IMR-90 (cell line): ENCODE measurements around the gene CRIM1. TPM values are rescaled to one million over a fixed set of nuclear protein-coding genes. Genes with fewer than 3 reads are reported as not detected.

ENCODE experiments used
- ATAC-seq: fragments of 200-7000 bp; cut with Tn5 transposase; 2 replicates; pipeline ENCODE4 v1.9.1; 2020; ENCODE audit warnings: low read depth, mild to moderate bottlenecking, moderate library complexity
- BruUV-seq: library from RNA; stranded (reverse); fragments of 400-500 nt; replicated peaks from 2 replicates; lab custom pipeline; 2021; lab: Mats Ljungman, UMichigan
- CTCF ChIA-PET: fragments of 300-600 bp; formaldehyde crosslinking; extraction: SDS; loops from one replicate; lab custom pipeline; 2021; ENCODE audit warnings: antibody characterized with exemption; lab: Yijun Ruan, JAX
- POLR2A ChIA-PET: fragments of 300-600 bp; sonication (Branson Sonifier 250); formaldehyde crosslinking; loops from one replicate; lab custom pipeline; 2022; ENCODE audit warnings: antibody characterized with exemption; ENCODE audit not compliant: unreplicated experiment; lab: Charles Lee
- DNase-seq: peaks from one replicate; pipeline ENCODE4 v3.0.0; 2013
- H2AFZ ChIP-seq: replicated peaks from 2 replicates; pipeline ENCODE3; 2013; ENCODE audit warnings: low read length, mild to moderate bottlenecking; ENCODE audit not compliant: poor library complexity
- H2AK5ac ChIP-seq: 2 replicates; pipeline ENCODE4 v1.6.1; 2013; ENCODE audit warnings: low read depth, low read length, inconsistent platforms
- H2AK9ac ChIP-seq: replicated peaks from 2 replicates; pipeline ENCODE3; 2013; ENCODE audit warnings: mild to moderate bottlenecking, low read depth, low read length, moderate library complexity; ENCODE audit not compliant: poor library complexity
- H2BK120ac ChIP-seq: 2 replicates; pipeline ENCODE4 v1.6.1; 2013; ENCODE audit warnings: low read depth, low read length, inconsistent platforms
- H2BK15ac ChIP-seq: 3 replicates; pipeline ENCODE4 v1.6.1; 2013; ENCODE audit warnings: low read depth, low read length, inconsistent platforms
- H2BK20ac ChIP-seq: 2 replicates; pipeline ENCODE4 v1.6.1; 2013; ENCODE audit warnings: low read depth, mild to moderate bottlenecking, inconsistent platforms, low read length, moderate library complexity
- H2BK5ac ChIP-seq: 2 replicates; pipeline ENCODE4 v1.6.1; 2013; ENCODE audit warnings: mild to moderate bottlenecking, low read depth, low read length, inconsistent platforms; ENCODE audit not compliant: poor library complexity, severe bottlenecking
- H3K14ac ChIP-seq: replicated peaks from 2 replicates; pipeline ENCODE4 v1.6.1; 2013; ENCODE audit warnings: low read depth, low read length, inconsistent platforms
- H3K18ac ChIP-seq: 2 replicates; pipeline ENCODE4 v1.6.1; 2013; ENCODE audit warnings: low read depth, low read length, control low read depth
- H3K23ac ChIP-seq: 2 replicates; pipeline ENCODE4 v1.6.1; 2013; ENCODE audit warnings: low read depth, low read length, inconsistent platforms
- H3K27ac ChIP-seq: 2 replicates; pipeline ENCODE4 v1.5.1; 2013; ENCODE audit warnings: mild to moderate bottlenecking, control low read depth, low read length; ENCODE audit not compliant: insufficient read depth
- H3K27me3 ChIP-seq: 2 replicates; pipeline ENCODE4 v1.6.1; 2013; ENCODE audit warnings: low read length; ENCODE audit not compliant: control insufficient read depth, insufficient read depth
- H3K36me3 ChIP-seq: 2 replicates; pipeline ENCODE4 v1.6.1; 2013; ENCODE audit warnings: low read length, mixed read lengths; ENCODE audit not compliant: control insufficient read depth, insufficient read depth
- H3K4ac ChIP-seq: 2 replicates; pipeline ENCODE4 v1.6.1; 2013; ENCODE audit warnings: low read depth, low read length, inconsistent platforms
- H3K4me1 ChIP-seq: 2 replicates; pipeline ENCODE4 v1.6.1; 2013; ENCODE audit warnings: low read length, mixed read lengths; ENCODE audit not compliant: control insufficient read depth, insufficient read depth
- H3K4me2 ChIP-seq: 2 replicates; pipeline ENCODE4 v1.6.1; 2013; ENCODE audit warnings: low read depth, mild to moderate bottlenecking, control low read depth, low read length, moderate library complexity
- H3K4me3 ChIP-seq: 2 replicates; pipeline ENCODE4 v1.5.1; 2013; ENCODE audit warnings: low read depth, mild to moderate bottlenecking, control low read depth, low read length, moderate library complexity; ENCODE audit not compliant: insufficient read depth
- H3K56ac ChIP-seq: 2 replicates; pipeline ENCODE4 v1.6.1; 2013; ENCODE audit warnings: low read length, inconsistent platforms; ENCODE audit not compliant: insufficient read depth; ENCODE audit errors: extremely low read depth
- H3K79me1 ChIP-seq, 2 experiments: 2 replicates each; pipeline ENCODE4 v1.6.1; 2013; ENCODE audit warnings: low read length in 2 of 2, inconsistent platforms in 1 of 2, low read depth in 1 of 2
- H3K9ac ChIP-seq: 2 replicates; pipeline ENCODE4 v1.6.1; 2013; ENCODE audit warnings: low read depth, low read length, control low read depth
- H3K9me1 ChIP-seq: 2 replicates; pipeline ENCODE4 v1.6.1; 2013; ENCODE audit warnings: low read length, inconsistent platforms; ENCODE audit not compliant: insufficient read depth
- H3K9me3 ChIP-seq: 2 replicates; pipeline ENCODE4 v1.6.1; 2013; ENCODE audit warnings: low read length; ENCODE audit not compliant: control insufficient read depth, insufficient read depth
- H4K20me1 ChIP-seq: 2 replicates; pipeline ENCODE4 v1.6.1; 2013; ENCODE audit warnings: low read length, inconsistent platforms; ENCODE audit not compliant: insufficient read depth
- H4K5ac ChIP-seq: 2 replicates; pipeline ENCODE4 v1.6.1; 2013; ENCODE audit warnings: mild to moderate bottlenecking, low read depth, low read length, control low read depth
- H4K8ac ChIP-seq, 2 experiments: 2 replicates each; pipeline ENCODE4 v1.6.1; 2013; ENCODE audit warnings: low read depth in 2 of 2, low read length in 2 of 2, control low read depth in 1 of 2, inconsistent platforms in 1 of 2
- H4K91ac ChIP-seq: 2 replicates; pipeline ENCODE4 v1.6.1; 2013; ENCODE audit warnings: low read depth, low read length, inconsistent platforms; ENCODE audit not compliant: insufficient read depth
- WGBS, 2 experiments: methylation state at CpG; one replicate each; pipeline versions ENCODE4 v1.1.5 to v1.1.7; 2013; ENCODE audit warnings: missing lambda C conversion rate in 2 of 2; ENCODE audit not compliant: insufficient read length in 1 of 2; ENCODE audit errors: extremely low coverage in 2 of 2; 5-methylcytosine and 5-hydroxymethylcytosine counted together
- dilution Hi-C: fragments of 300-500 bp; cut with HindIII; formaldehyde crosslinking; loops from one replicate; pipeline ENCODE4 v1.14.3; 2018; ENCODE audit warnings: low sequenced_read_pairs; ENCODE audit not compliant: unreplicated experiment
- in situ Hi-C: fragments of 300-500 bp; cut with MboI; formaldehyde crosslinking; loops from 3 replicates; pipeline ENCODE4 v1.14.3; 2019; ENCODE audit warnings: low sequenced_read_pairs, inconsistent platforms, mixed read lengths
- intact Hi-C: fragments of 100-400 bp; cut with micrococcal nuclease; formaldehyde crosslinking; loops from 2 replicates; pipeline ENCODE4 v1.10.0; 2022
- polyA plus RNA-seq, 3 experiments: library from polyadenylated mRNA; depleted of rRNA; stranded (reverse); fragments of >200 nt; gene quantifications; 2 replicates each; pipeline ENCODE4 v1.2.3, GENCODE V29; 2012; ENCODE audit warnings: low replicate concordance in 1 of 3
- total RNA-seq: library from RNA; depleted of rRNA; stranded (reverse); fragments of >200 nt; gene quantifications from 2 replicates; pipeline ENCODE4 v1.2.3, GENCODE V29; 2012
- TF ChIP-seq, protein P1 (sequence below): conservative IDR thresholded peaks from 2 replicates; pipeline ENCODE4 v1.5.1; 2012; ENCODE audit warnings: mild to moderate bottlenecking, low read depth, low read length, improper control_type of control experiment
- TF ChIP-seq, protein P2 (sequence below): fragments of 150-350 bp; IDR thresholded peaks from 2 replicates; pipeline ENCODE4 v1.6.1; 2017; ENCODE audit warnings: mild to moderate bottlenecking, antibody characterized with exemption, low read length, low read depth

CRIM1 gene
- total and polyA plus RNA-seq, 2 of the 4 experiments (the other 2 are of a cell fraction) = 285 to 490 TPM

- Histone ChIP-seq H3K4me2 (no peak overlapping the region), H4K91ac (no peak overlapping the region), H3K27me3 (no peaks in the 10 kb centered on the region), H2BK20ac (no peak overlapping the region), H4K5ac (no peak overlapping the region), H3K14ac (no peak overlapping the region), H3K36me3 (peaks cover 43% of the 10 kb centered on the region), H2AFZ (no peak overlapping the region), H3K18ac (no peak overlapping the region), H3K4me1 (peaks cover 6% of the 10 kb centered on the region), H3K9ac (no peak overlapping the region), H2AK9ac (no peak overlapping the region), H3K9me1 (peaks cover 7% of the 10 kb centered on the region), H2BK120ac (no peak overlapping the region), H4K8ac (no peak overlapping the region), H2BK5ac (peak overlapping the region; percentile 4), H4K20me1 (peaks cover 4% of the 10 kb centered on the region; the same call in 1 of the 2 replicates), H3K23ac (no peak overlapping the region), H3K9me3 (no peaks in the 10 kb centered on the region), H3K56ac (no peak overlapping the region), H3K4ac (no peak overlapping the region), H3K27ac (no peak overlapping the region), H3K4me3 (no peak overlapping the region), H2BK15ac (no peak overlapping the region), H3K79me1 (peaks cover 13 to 58% of the 10 kb centered on the region in 2 experiments), H2AK5ac (no peak overlapping the region)
- dilution Hi-C loops = no loop called here
- ChIA-PET POLR2A (no interaction called here), CTCF (interaction anchor here (0.6 to 1.0 kb wide), 3 partner anchors 10 to 573 kb away, joined by 3 to 4 read pairs (median 3); no protein-coding TSS in a partner anchor)
- BruUV-seq = no TSS peak
- in situ Hi-C loops = no loop called here
- TF ChIP-seq, protein P1, sequence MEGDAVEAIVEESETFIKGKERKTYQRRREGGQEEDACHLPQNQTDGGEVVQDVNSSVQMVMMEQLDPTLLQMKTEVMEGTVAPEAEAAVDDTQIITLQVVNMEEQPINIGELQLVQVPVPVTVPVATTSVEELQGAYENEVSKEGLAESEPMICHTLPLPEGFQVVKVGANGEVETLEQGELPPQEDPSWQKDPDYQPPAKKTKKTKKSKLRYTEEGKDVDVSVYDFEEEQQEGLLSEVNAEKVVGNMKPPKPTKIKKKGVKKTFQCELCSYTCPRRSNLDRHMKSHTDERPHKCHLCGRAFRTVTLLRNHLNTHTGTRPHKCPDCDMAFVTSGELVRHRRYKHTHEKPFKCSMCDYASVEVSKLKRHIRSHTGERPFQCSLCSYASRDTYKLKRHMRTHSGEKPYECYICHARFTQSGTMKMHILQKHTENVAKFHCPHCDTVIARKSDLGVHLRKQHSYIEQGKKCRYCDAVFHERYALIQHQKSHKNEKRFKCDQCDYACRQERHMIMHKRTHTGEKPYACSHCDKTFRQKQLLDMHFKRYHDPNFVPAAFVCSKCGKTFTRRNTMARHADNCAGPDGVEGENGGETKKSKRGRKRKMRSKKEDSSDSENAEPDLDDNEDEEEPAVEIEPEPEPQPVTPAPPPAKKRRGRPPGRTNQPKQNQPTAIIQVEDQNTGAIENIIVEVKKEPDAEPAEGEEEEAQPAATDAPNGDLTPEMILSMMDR = peak; percentile 14; the same call in 1 of the 2 replicates
- TF ChIP-seq, protein P2, sequence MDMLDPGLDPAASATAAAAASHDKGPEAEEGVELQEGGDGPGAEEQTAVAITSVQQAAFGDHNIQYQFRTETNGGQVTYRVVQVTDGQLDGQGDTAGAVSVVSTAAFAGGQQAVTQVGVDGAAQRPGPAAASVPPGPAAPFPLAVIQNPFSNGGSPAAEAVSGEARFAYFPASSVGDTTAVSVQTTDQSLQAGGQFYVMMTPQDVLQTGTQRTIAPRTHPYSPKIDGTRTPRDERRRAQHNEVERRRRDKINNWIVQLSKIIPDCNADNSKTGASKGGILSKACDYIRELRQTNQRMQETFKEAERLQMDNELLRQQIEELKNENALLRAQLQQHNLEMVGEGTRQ = no peak
- no CpG with 5 or more reads among the region's 1 CpG for WGBS, 2 experiments
- DNase-seq = no peak
- intact Hi-C loops = loop anchor here (5.0 kb wide), 2 partner anchors 116 to 1389 kb away; no protein-coding TSS in a partner anchor
- no peak for ATAC-seq
Observed at GRCh38 chr2:36545871-36546416, 190.4 kb downstream of the CRIM1 start.
